Measurements from ENCODE around the gene CNNM3. TPM values are rescaled to one million over a fixed set of nuclear protein-coding genes. Genes with fewer than 3 reads are reported as not detected.
"Not testable (repeated sequence)": the region's sequence is repeated elsewhere in the genome, so short reads cannot be mapped to it uniquely, and the experiment has no call there.

The CNNM3 gene
- total RNA-seq, 1 donor from 2014 or later: 5.5 TPM

DNA sequence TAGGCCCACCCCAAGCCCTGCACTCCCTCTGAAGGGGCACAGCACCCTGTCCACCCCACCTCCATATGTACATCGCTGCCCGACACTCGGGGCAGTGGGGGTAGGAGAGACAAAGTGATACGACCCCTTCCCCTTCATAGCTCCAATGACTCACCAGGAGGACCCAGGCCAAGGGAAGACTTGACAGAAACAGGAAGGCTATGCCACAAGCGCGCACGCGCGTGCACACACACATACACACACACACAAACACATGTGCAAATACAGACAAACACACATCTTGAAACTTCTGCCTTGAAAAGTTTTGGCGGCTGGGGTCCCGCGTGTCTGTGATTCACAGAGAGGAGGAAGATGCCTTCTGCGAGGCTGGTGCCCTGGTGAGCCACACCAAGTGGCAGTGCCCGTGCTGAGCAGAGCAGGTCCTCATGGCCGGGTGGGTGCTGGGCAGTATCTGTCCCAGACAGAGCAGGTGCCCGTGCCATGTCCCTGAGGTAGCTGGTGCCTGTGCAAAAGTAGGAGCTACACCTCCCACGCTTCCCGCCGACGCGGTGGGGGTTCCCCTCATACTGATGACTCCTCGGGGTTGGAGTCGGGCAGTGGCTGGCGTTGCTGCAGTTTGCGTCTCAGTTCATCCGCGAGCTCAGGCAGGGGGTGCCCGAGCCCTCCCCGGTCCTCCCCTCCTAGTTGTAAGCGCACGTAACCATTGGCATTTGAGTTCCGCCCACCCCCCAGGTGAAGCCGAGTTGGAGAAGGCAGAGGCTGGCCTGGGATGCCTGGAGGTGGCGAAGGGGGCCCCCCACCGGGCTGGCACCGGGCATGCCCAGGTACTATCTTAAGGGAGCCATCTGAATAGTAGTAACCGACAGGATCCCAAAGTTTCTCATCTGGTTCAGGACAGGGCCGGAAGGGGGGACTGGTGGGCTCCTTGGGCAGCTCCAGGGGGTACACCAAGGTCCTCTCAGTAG lies 44.3 kb downstream of the CNNM3 start:
- DNase-seq (ENCODE audit: low read depth): no peak

DNA sequence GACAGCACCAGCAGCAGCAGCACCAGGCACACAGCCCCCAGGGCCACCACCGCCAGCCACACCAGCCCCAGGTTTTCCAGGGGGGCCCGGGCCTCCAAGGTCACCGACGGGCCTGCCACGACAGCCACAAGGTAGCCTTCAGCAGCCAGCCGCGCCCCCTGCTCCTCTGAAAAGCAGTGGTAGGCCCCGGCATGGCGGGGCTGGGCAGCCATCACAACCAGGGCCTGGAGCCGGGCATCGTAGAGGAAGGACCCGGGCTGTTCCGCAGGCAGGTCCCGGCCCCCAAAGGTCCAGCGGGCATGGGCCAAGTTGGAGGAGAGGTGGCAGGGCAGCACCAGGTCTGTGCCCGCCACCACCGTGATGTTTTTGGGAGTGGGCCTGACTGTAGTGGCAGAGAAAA lies 45.0 kb downstream of the CNNM3 start:
- DNase-seq (ENCODE audit: low read depth): no peak

DNA sequence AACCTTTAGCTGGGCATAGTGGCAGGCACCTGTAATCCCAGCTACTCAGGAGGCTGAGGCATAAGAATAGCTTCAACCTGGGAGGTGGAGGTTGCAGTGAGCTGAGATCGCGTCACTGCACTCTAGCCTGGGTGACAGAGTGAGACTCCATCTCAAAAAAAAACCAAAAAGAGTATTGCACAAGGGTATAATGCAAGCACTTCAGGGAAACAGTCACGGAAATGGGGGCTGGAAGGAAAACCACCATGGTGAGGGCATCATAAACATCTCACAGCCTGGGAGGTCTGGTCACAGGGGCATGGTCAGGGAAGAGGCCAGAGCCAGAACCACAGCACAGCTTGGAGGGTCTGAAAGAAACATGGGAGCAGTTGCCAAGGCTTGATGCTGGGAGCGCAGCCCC lies 47.0 kb downstream of the CNNM3 start:
- DNase-seq (ENCODE audit: low read depth): not testable (repeated sequence)

DNA sequence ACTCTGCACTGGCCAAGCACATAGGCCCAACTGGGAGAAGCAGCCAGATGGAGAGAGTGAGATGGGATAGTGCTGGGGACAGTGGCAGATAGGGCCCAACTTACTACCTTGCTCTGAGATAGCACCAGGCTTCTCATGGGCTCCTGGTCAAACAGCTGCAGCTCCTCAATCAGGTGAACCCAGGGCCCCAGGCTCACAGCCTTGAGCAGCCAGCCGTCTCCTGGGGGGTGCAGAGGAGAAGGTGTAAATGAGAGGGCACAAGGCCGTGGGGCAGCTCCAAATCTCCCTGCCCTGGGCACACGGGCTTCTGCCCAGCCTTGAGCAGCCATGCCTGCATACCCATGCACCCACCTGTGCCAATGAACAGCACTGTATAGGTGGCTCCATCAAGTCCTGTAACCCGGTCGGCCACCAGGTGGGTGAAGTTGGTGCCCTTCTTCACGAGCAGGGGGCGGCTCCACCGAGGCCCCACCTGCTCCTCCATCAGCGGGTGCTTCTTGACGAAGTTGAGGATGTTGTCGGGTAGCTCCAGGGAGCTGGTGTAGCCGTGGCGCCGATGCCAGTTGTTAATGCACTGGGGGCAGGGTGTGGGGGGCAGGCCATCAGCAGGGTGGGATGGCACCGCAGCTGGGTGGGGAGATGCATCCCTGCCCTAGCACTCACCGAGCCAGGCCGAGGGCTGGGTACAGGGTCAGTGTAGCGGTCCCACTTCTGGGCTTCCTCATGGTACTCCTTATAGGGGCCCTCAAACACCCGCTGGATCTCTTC lies 47.7 kb downstream of the CNNM3 start:
- DNase-seq (ENCODE audit: low read depth): no peak

DNA sequence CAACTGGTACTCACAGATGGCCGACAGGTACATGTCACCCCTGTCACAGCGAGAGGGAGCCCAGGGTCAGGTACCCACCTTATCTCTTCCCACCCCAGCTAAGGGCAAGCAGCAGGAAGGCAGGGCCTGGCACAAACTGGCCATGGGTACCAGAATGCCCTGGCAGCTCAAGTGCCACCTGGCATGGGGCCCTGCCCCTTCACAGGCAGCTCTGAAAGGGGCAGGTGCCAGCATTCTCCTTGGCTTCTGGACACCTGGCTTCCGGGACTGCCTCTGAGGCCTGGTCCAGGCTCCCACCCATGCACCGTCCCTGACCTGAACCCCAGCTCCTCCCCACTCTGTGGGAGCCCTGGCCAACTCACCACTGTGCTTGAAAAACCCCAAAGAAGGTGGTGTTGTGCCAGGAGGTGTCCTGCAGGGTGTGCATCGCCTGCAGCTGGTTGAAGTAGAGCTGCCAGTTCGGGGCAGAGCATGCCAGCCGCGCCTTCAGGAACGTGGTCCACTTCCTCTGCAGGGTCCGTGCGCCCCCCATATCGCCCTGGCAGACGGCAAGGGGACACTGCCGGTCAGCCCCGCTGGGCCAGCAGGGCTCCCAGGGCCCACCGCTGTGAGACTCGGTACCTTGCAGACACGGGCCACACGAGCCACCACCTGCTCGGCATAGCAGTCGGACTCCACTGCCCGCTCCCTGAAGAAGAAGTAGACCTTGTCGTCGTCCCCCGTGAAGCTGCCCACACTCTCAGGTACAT lies 48.4 kb downstream of the CNNM3 start:
- no peak for DNase-seq (ENCODE audit: low read depth)

DNA sequence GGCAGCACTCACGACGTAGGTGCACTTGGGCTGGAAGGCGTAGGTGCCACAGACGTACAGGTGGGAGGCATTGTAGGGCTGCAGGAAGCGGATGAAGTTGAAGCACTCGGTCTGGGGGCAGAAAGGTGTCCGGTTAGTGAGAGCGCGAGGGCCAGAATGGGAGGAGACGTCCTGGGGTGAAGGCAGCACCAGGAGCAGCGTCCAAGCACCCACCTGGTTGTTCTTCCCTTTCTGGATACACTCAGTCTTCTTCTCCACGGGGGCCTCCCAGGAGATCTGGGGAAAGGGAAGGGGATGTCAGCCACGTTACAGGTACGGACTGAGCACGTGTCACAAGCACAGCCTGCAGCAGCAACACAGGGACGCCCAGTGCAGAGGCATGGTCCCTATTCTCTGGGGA lies 49.6 kb downstream of the CNNM3 start:
- DNase-seq (ENCODE audit: low read depth): no peak

DNA sequence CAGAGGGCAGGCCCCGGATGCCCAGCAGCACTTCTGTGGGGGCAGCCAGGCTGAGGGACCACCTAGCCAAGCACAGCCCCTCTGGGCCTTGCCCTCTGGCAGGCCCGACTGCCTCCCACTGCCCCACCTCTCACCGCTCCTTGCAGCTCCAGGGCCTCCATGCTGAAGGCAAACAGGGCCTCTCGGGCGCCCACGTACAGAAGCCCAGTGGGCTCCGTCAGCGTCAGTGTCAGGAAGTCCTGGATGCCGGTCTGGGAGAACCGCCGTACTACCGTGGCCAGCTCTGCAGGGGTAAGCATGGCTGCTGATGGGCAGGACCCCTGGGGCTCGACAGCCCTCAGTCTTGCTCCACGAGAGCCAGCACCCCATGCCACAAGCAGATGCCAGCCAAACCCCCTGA lies 50.1 kb downstream of the CNNM3 start:
- no peak for DNase-seq (ENCODE audit: low read depth)

DNA sequence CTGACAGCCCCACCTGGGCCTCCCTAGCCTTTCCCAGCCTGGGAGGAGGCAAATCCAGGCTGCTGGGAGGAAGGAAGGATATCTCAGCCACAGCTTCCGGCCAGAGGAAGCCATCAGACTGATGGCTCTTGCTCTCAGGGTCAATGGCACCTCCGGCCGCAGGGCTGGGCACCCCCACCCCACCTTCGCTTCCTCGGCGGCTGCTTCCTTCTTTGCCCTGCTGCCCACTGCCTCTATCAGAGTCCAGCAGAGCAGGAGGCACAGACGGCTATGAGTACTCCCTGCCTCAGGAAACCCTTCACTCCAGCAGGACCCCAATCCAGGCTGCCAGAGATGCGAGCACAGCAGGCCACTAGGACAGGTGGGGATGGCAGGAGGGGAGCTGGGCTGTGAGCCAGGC lies 50.5 kb downstream of the CNNM3 start:
- no peak for DNase-seq (ENCODE audit: low read depth)

DNA sequence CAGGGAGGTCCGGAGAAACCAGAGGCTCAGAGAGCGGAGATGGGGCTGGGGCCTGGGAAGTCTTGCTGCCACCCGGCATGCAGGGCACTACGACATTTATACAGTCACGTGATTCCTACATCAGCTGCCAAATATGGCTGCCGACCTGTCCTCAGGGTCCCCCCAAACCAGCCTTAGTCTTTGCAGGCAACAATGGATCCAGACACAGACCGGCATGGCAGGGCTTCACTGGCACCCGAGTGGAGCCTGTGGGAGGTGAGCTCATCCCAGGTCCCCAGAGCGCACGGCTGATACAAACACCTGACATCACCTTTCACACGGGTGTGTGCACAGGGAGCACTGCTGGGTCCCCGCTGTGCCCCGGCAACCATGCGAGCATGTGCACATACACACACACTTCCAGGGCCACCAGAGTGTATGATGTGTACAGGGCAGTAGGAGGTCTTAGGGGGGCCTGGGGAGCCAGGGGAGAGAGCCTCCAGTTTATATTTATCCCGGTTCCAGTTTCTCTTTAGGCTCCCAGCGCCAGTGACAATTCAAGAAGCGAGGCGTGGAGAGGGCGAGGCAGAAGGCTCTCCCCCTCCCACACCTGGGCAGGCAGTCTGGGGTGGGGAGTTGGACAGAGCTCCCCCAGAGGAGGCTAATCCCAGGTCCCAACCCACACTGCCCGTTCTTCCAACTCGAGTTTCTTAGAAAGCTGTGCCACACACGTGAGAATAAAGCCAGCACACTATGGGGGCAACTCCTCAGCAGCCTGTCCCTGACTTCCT lies 51.1 kb downstream of the CNNM3 start:
- peak; percentile 44 for DNase-seq (ENCODE audit: low read depth)

DNA sequence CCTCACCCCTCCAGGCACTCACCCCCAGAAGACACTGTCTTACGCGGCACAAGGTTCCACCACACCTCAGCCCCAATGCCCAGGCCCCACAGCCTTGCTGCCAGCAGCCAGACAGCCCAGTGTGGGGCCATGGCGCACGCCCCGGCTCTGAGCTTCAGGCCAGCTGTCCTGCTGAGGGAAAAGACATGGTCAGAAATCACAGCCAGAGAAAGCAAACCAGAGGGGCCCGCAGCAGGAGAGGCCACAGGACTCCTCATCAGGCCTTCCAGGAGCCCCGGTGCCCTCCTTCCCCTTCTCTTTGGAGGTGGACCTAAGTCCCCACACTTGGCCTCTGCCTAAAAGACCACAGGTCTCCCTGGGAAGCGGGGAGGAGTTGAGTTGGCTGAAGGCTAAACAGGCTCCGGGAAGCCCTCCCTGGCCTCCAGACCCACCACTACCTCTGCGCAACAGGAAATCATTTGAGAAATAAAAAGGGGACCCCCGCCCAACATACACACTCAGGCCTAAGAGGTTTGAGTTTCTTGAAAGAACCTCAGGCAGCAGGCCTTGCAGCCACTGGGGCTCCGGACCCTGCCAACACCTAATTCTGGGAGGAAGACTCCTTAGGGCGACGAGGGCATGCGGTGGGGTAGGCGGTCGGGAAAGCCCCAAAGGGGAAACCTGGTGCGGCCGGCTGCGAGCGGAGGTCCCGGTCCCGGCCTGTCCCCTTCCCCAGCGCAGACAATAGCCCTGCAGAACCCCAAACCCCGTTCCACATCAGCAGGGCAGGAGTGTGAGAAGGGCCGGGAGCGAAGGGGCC lies 51.9 kb downstream of the CNNM3 start:
- peak; percentile 62 for DNase-seq (ENCODE audit: low read depth)

DNA sequence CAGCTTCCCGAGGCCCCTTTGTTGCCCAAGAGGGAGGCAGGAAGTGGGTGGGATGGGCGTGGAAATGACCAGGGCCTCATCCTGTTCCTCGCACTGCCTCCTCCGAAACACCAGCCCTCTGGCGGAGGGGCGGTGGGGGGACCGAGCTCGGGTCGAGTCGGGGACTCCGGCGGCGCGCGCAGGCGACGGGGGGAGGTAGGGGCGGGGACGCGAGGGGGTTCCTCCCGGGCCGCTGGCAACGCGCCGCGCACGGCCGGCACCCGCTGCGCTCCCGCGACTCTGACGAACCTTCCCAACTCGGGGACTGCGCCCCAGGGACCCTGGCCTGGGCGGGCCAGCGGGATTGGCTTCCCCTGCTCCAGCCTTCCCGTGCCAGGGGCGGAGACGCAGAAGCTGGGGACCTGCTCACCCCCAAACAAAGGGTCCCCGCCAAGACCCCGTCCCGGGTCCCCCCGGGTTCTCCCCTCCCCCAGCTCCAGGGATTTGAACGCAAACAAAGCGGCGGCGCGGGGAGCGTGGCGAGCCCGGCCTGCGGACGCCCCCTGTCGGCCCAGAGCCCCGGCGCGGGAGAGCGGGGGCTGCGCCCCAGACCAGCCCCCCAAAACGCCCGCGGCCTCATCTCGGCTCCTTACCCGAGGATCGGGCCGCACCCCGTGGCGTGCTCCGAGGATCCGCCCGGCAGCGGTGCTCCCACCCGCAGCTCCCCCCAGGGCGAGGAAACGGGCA lies 52.6 kb downstream of the CNNM3 start:
- peak; percentile 92 for DNase-seq (ENCODE audit: low read depth)

DNA sequence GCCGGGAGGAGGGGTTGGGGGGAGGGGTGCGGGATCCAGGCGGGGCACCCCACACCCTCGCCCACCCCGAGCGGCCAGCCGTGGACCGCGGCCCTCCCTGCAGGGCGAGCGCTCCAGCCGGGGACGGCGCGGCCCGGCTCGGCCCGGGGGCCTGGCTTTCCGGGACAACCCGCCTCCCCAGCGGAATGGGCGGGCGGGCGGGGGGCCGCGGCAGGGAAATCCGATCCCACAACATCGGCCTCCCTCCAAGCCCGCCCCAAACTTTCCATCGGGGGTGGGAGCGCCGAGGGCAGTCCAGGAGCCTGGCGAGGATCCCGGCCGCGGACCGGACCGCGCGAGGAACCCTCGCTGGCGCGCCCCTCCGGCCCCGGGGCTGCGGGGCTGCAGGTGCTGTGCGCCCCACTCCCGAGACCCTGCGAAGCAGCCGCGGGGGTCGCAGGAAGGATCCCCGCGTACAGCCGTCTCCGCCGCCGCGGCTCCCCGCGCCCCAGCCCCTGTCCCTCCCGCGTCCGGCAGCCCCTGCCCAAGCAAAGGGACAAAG lies 53.3 kb downstream of the CNNM3 start:
- peak; percentile 85 for DNase-seq (ENCODE audit: low read depth)

DNA sequence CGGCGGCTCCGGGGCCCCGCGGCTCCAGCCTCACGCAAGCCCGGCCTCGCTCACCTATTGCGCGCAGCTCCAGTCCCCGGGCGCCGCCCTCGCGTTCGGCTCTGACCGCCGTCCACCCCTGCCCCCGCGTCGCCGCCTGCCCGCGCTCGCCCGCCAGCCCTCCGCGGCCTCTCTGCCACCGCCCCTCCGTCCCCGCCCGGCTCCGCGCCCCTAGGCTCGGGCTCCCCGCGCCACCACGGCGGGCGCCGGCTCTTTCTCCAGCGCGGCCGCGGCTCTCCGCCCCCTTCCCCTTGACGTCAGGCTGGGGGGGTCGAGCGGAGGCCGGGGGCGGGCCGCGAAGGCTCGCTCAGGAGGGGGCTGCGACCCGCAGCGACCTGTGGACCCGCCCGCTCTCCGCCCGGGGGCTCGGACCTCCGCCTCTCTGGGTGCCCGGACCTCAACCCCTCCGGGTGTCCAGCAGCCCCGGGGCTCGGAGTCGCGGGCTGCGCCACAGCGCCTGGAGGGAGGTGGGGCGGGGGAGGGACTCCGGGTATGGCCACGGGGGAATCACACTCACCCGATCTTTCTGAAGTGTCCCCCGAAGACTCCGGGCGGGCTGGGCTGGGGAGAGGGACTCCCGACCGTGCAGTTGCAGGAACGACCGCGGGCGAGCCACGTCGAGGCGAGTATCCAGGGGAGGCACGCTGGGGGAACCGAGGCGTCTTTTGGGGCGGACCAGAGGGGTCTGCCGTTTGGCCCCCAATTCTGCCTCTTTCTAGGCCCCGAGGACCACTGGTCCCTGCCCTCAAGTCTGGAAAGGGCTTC lies 54.0 kb downstream of the CNNM3 start, which contains the start of gene SEMA4C:
Gene SEMA4C, minus strand, starts transcription at position 259 of the 804 bp plus-strand sequence. CDS start 2,194 bp downstream, outside the sequence.
- DNase-seq (ENCODE audit: low read depth): peak; percentile 69

DNA sequence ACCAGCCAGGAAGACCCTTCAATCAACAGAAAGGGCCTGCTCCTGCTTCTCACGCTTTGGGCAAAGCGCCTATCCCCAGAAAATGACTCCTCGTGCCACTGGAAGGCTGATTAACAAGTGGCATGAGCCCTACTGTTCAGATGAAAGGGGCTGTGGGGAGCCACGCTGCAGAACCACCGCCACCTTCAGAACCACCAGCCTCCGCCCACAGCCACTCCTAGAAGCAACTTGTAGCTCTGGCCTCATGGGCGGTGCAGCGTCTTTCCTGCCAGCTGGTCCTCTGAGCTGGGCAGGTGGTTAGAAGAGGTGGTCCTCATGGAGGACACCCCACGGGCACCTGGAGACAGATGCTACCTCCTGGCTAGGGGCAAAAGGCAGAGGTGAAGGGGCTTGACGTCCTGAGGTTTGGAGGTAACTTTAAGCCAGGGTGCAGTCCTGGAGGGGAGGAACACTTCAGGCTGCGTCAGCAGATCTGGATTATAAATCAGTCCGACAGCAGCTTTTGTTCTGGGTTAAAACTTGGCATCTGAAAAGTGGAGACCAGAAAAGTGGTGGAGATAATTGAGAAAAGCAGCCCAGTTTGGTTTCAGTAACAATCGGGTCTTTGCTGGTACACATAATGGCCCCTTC lies 54.7 kb downstream of the CNNM3 start:
- peak; percentile 79 for DNase-seq (ENCODE audit: low read depth)

DNA sequence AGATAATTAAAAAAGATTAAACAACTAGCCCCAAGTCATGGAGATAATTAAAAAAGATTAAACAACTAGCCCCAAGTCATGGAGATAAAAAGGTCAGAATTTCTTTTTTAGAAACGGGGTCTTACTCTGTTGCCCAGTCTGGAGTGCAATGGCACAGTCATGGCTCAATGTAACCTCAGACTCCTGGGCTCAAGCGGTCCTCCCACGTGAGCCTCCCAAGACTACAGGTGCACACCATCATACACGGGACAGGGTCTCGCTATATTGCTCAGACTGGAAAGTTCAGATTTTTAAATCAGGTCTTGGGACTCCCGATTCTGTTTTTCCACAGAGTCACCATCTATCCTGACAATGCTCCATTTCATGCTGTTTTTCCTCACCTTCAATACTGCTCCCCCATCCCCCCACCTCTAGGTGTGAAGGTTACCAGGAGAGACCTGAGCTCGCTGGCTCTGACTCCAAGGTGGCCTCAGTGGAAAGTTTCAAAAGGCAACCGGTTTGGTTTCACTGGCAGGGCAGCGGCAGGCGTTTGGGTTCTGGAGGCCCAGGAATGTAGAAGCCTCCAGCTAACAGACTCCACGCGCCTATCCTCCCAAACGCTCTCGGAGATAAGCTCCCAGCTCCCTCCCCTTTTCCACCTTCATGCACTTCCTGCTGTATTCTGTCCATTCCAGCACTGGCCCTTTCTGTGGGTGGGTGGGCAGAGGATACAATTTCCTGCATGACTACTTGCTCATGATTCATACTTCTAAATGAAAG lies 56.7 kb downstream of the CNNM3 start:
- DNase-seq (ENCODE audit: low read depth): no peak

DNA sequence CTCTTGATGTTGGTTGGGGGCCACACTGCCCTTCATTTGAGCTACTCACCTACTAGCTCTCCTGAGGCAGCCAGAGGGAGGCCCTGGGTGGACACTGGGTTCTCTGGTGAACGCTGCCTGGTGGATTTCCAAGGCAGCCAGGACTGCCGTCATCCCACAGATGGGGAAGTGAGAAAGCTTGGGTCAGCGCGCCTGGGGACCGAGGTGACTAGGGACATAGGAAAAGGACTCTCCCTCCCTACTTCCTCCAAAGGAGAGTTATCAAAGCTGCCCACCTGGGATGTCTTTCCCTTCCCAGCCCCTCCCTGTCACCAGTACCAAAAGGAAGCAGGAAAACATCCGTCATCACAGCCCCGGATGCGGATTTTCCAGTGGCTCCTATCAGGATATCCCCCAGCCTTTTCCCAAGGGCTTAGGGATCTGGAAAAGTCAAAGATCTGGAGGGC lies 57.6 kb downstream of the CNNM3 start:
- DNase-seq (ENCODE audit: low read depth): no peak

All from myocyte (in vitro differentiated cells).